ENCODE measurements around the gene TCTN3.

Gene TCTN3, protein sequence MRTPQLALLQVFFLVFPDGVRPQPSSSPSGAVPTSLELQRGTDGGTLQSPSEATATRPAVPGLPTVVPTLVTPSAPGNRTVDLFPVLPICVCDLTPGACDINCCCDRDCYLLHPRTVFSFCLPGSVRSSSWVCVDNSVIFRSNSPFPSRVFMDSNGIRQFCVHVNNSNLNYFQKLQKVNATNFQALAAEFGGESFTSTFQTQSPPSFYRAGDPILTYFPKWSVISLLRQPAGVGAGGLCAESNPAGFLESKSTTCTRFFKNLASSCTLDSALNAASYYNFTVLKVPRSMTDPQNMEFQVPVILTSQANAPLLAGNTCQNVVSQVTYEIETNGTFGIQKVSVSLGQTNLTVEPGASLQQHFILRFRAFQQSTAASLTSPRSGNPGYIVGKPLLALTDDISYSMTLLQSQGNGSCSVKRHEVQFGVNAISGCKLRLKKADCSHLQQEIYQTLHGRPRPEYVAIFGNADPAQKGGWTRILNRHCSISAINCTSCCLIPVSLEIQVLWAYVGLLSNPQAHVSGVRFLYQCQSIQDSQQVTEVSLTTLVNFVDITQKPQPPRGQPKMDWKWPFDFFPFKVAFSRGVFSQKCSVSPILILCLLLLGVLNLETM

DNA sequence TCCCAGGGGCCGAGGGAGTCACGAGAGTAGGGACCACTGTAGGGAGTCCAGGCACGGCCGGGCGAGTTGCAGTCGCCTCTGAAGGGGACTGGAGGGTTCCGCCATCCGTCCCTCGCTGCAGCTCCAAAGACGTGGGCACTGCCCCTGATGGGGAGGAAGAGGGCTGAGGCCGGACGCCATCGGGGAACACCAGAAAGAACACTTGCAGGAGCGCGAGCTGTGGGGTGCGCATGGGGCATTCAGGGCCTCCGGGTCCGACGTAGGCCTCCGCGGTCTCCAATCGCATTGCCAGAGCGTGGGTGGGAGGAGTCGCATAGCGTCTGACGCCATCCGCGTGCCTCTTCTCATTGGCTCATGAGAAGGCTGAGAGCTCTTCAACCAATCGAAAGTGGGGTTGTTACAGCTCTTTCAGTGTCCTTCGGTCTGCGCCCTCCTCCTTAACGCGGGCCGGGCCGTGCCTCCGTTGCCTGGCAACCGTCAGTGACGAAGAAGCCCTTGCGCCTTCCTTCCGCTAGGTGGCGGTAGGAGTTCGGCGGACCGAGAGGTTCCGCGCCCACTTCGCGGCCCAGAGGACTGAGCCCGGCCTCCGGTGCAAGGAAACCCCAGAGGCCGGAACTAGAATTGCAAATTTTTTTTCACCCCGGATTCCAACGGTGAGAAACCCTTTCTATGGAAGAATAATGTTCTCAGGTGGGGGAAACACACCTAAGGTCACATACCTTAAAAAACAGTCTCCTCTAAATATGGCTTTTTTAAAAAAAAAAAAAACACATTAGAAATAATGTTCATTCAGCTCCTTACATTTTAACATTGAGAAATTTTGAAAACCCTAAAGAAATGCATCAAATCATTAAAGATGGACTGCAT, at the start of gene TCTN3:
TSS of gene TCTN3 (minus strand) at position 260 of the 867 bp plus-strand sequence. CDS start at position 232, 28 bp downstream.
- no peaks in the 10 kb centered on the region for H3K27me3 ChIP-seq (ENCODE audit: insufficient read depth, low read length, poor library complexity)
- H3K79me2 ChIP-seq (ENCODE audit: insufficient read depth, low read length) = peaks cover 27% of the 10 kb centered on the region
- peak within 1 kb of the TSS; percentile 71 for H3K27ac ChIP-seq (ENCODE audit: low read length)
- peaks cover 35% of the 10 kb centered on the region for H3K4me1 ChIP-seq (ENCODE audit: insufficient read depth, low read length)
- peak within 1 kb of the TSS; percentile 95 for H2AFZ ChIP-seq (ENCODE audit: low read depth, low read length)
- ATAC-seq (ENCODE audit: insufficient read depth, low read depth) = peak; percentile 98
- H3K9ac ChIP-seq (ENCODE audit: low read depth, low read length) = peak within 1 kb of the TSS; percentile 77
- peak within 1 kb of the TSS; percentile 86 for H3K4me2 ChIP-seq (ENCODE audit: insufficient read depth, low read length)
- TF ChIP-seq, protein P1, sequence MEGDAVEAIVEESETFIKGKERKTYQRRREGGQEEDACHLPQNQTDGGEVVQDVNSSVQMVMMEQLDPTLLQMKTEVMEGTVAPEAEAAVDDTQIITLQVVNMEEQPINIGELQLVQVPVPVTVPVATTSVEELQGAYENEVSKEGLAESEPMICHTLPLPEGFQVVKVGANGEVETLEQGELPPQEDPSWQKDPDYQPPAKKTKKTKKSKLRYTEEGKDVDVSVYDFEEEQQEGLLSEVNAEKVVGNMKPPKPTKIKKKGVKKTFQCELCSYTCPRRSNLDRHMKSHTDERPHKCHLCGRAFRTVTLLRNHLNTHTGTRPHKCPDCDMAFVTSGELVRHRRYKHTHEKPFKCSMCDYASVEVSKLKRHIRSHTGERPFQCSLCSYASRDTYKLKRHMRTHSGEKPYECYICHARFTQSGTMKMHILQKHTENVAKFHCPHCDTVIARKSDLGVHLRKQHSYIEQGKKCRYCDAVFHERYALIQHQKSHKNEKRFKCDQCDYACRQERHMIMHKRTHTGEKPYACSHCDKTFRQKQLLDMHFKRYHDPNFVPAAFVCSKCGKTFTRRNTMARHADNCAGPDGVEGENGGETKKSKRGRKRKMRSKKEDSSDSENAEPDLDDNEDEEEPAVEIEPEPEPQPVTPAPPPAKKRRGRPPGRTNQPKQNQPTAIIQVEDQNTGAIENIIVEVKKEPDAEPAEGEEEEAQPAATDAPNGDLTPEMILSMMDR (IDR thresholded peaks at IDR 0.05; ENCODE audit: borderline replicate concordance, extremely low read depth, low read length, poor library complexity, severe bottlenecking) = peak; percentile 98
- TF ChIP-seq EZH2 (IDR thresholded peaks at IDR 0.05; ENCODE audit: borderline replicate concordance, low read depth, low read length, severe bottlenecking) = no peak
- H3K36me3 ChIP-seq (ENCODE audit: insufficient read depth, low read length) = peaks cover 26% of the 10 kb centered on the region
- DNase-seq = peak; percentile 97
- H4K20me1 ChIP-seq (ENCODE audit: insufficient read depth, low read length) = no peaks in the 10 kb centered on the region
- H3K9me3 ChIP-seq (ENCODE audit: insufficient read depth, low read length, severe bottlenecking) = no peaks in the 10 kb centered on the region
- peak within 1 kb of the TSS; percentile 78 to 92 for H3K4me3 ChIP-seq (ENCODE audit: low read depth in 1 of 2, low read length in 2 of 2)

DNA sequence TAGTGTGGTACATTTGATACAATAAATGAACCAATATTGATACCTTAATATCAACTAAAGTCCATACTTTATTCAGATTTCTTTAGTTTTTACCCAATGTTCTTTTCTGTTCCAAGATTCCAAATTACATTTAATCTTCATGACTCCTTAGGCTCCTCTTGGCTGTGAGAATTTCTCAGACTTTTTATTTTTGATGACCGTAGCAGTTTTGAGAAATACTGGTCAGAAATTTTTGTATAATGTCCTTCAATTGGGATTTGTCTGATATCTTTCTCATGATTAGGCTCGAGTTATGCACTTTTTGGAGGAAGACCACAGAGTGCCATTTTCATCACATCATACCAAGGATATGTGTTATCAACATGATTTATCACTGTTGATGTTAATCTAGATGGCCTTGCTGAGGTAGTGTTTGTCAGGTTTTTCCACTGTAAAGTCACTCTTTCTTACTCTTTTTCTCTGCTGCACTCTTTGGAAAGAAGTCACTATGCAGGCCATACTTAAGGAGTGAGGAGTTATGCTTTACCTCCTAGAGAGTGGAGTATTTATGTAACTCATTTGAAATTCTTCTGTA, 49.3 kb upstream of the TCTN3 start:
- H3K4me3 ChIP-seq (ENCODE audit: low read depth in 1 of 2, low read length in 2 of 2) = no peak overlapping the region
- no peak for ATAC-seq (ENCODE audit: insufficient read depth, low read depth)
- H4K20me1 ChIP-seq (ENCODE audit: insufficient read depth, low read length) = no peaks in the 10 kb centered on the region
- H3K36me3 ChIP-seq (ENCODE audit: insufficient read depth, low read length) = no peaks in the 10 kb centered on the region
- TF ChIP-seq, protein P1 (IDR thresholded peaks at IDR 0.05; ENCODE audit: borderline replicate concordance, extremely low read depth, low read length, poor library complexity, severe bottlenecking) = no peak
- no peak for TF ChIP-seq EZH2 (IDR thresholded peaks at IDR 0.05; ENCODE audit: borderline replicate concordance, low read depth, low read length, severe bottlenecking)
- H3K9ac ChIP-seq (ENCODE audit: low read depth, low read length) = no peak overlapping the region
- H3K9me3 ChIP-seq (ENCODE audit: insufficient read depth, low read length, severe bottlenecking) = no peaks in the 10 kb centered on the region
- H3K4me1 ChIP-seq (ENCODE audit: insufficient read depth, low read length) = no peaks in the 10 kb centered on the region
- H3K27ac ChIP-seq (ENCODE audit: low read length) = no peak overlapping the region
- peaks cover 17% of the 10 kb centered on the region for H3K27me3 ChIP-seq (ENCODE audit: insufficient read depth, low read length, poor library complexity)
- DNase-seq = no peak
- H2AFZ ChIP-seq (ENCODE audit: low read depth, low read length) = no peak overlapping the region
- no peak overlapping the region for H3K4me2 ChIP-seq (ENCODE audit: insufficient read depth, low read length)
- H3K79me2 ChIP-seq (ENCODE audit: insufficient read depth, low read length) = no peaks in the 10 kb centered on the region

DNA sequence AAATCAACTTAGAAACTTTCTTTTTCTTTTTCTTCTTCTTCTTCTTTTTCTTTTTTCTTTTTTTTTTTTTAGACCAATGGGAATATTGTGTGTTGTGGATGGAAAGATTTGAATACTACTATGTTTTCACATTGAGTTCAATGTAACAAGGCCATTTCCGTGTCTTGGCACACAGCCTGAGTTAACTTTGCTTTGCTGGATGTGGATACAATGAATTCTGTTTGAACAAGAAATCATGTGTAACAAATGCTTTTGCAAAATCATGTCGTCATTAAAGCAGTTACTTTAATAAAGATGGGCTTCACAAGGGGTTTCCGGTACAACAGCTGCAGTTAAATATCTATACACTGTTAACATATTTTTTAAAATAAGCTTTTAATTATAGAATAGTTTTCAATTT, 48.8 kb upstream of the TCTN3 start:
- Histone ChIP-seq H3K4me2 (ENCODE audit: insufficient read depth, low read length) (no peak overlapping the region), H2AFZ (ENCODE audit: low read depth, low read length) (no peak overlapping the region)
- no peak for DNase-seq

More for the DNA sequence above, 48.8 kb upstream of the TCTN3 start:
- H3K9me3 ChIP-seq (ENCODE audit: insufficient read depth, low read length, severe bottlenecking) = no peaks in the 10 kb centered on the region
- no peak for TF ChIP-seq EZH2 (IDR thresholded peaks at IDR 0.05; ENCODE audit: borderline replicate concordance, low read depth, low read length, severe bottlenecking)
- TF ChIP-seq, protein P1 (IDR thresholded peaks at IDR 0.05; ENCODE audit: borderline replicate concordance, extremely low read depth, low read length, poor library complexity, severe bottlenecking) = no peak
- no peak for ATAC-seq (ENCODE audit: insufficient read depth, low read depth)
- H4K20me1 ChIP-seq (ENCODE audit: insufficient read depth, low read length) = no peaks in the 10 kb centered on the region
- H3K27ac ChIP-seq (ENCODE audit: low read length) = no peak overlapping the region
- peaks cover 19% of the 10 kb centered on the region for H3K27me3 ChIP-seq (ENCODE audit: insufficient read depth, low read length, poor library complexity)
- no peaks in the 10 kb centered on the region for H3K4me1 ChIP-seq (ENCODE audit: insufficient read depth, low read length)
- H3K79me2 ChIP-seq (ENCODE audit: insufficient read depth, low read length) = no peaks in the 10 kb centered on the region
- no peak overlapping the region for H3K9ac ChIP-seq (ENCODE audit: low read depth, low read length)
- no peak overlapping the region for H3K4me3 ChIP-seq (ENCODE audit: low read depth in 1 of 2, low read length in 2 of 2)
- H3K36me3 ChIP-seq (ENCODE audit: insufficient read depth, low read length) = no peaks in the 10 kb centered on the region
